H1 (cell line): Measurements from ENCODE around the gene MAB21L3. TPM values are rescaled to one million over a fixed set of nuclear protein-coding genes. Genes with fewer than 3 reads are reported as not detected.

Experiments
- ATF2 ChIP-seq: IDR thresholded peaks from 2 replicates; pipeline ENCODE4 v1.6.1; 2012; ENCODE audit warnings: low read length, inconsistent platforms
- GTF2F1 ChIP-seq: IDR thresholded peaks from 2 replicates; pipeline ENCODE4 v1.6.1; 2012; ENCODE audit warnings: low read depth, low read length, improper control_type of control experiment, borderline replicate concordance
- KDM4A ChIP-seq: IDR thresholded peaks from one replicate; pipeline ENCODE4 v1.7.1; 2012; ENCODE audit warnings: low read depth, mild to moderate bottlenecking, moderate library complexity, low read length, inconsistent platforms; ENCODE audit not compliant: severe bottlenecking
- RFX5 ChIP-seq: IDR thresholded peaks from 2 replicates; pipeline ENCODE4 v1.6.1; 2011; ENCODE audit warnings: low read depth, low read length, improper control_type of control experiment, borderline replicate concordance
- USF2 ChIP-seq: IDR thresholded peaks from 2 replicates; pipeline ENCODE4 v1.6.1; 2011; ENCODE audit warnings: low read length, improper control_type of control experiment
- polyA plus RNA-seq, 7 experiments: library from polyadenylated mRNA; depleted of rRNA in 3 of 7; stranded (reverse) in 5 of 7; unstranded in 2 of 7; fragments of >200 nt in 5 of 7; fragments of 200-250 nt in 2 of 7; gene quantifications; 1 replicate in 5 of 7; 2 replicates in 1 of 7; 4 replicates in 1 of 7; pipeline versions ENCODE4 v1.2.1 to v1.2.3, GENCODE V29; 2011 to 2013; ENCODE audit warnings: missing spikeins in 2 of 7, mixed read lengths in 2 of 7
- total RNA-seq: library from RNA; stranded (reverse); fragmentation: NEBNext Ultra II Directional; extraction: Animal tissue kit (Norgen Biotek cat#: 25700); gene quantifications from 2 replicates; pipeline ENCODE4 v1.2.1, GENCODE V29; 2021

Gene MAB21L3
- total and polyA plus RNA-seq, 2 of the 8 experiments (the other 6 are each of a cell fraction or from before 2014, with no cell fraction given) = not detected

- TF ChIP-seq USF2 (no peak), ATF2 (no peak), GTF2F1 (no peak), KDM4A (no peak), RFX5 (no peak)
- TF ChIP-seq, all 59 proteins: peak for 0
Measured at GRCh38 chr1:116112388-116113140, 1.4 kb downstream of the MAB21L3 start (continued).
